ENCODE measurements around the gene COL26A1. TPM values are rescaled to one million over a fixed set of nuclear protein-coding genes. Genes with fewer than 3 reads are reported as not detected.

COL26A1 gene
- total and polyA plus RNA-seq, 4 donors = 0.05 to 4.7 (median 0.28) TPM

DNA sequence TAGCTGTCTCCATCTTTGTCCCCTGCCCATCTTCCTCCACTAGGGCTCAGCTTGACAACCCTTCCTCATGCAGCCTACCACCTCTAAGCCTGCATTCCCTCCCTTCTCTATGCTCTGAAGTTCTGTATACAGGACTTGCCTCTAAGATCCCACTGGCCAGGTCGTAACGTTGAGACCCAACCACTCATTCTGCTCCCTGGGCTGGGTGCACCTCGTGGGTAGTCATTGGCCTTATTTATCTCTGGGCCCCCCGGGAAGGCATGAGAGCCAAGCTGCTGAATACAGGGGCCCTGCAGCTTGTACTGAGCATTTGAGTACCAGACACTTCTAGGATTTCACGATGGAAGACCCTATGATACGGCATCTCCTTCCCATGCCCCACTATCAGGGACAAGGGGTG lies 235.3 kb downstream of the COL26A1 start:
- no peak for DNase-seq

GRCh38 chr7:101598422-101598985 lies 235.8 kb downstream of the COL26A1 start:
- H3K4me1 ChIP-seq (ENCODE audit: control insufficient read depth in 5 of 5, insufficient read depth in 5 of 5, low read length in 5 of 5) = peaks cover 0 to 16% (median 0%) of the 10 kb centered on the region in 5 donors
- WGBS, 2 donors = 71 to 81% methylated on average over 18 of the region's 18 CpGs
- H3K27ac ChIP-seq (ENCODE audit: low read depth in 1 of 2, low read length in 1 of 2) = peak overlapping the region in 1 of 2 donors; percentile 28
- H3K4me3 ChIP-seq = no peak overlapping the region
- peak overlapping the region in 1 of 2 donors; percentile 19 for H3K9ac ChIP-seq (ENCODE audit: insufficient read depth in 1 of 2, low read length in 2 of 2)
- ATAC-seq (ENCODE audit: insufficient read depth, low FRiP score) (peak; percentile 58), DNase-seq (peak; percentile 69 to 88 (median 87))
- H3K36me3 ChIP-seq (ENCODE audit: control insufficient read depth in 4 of 4, insufficient read depth in 4 of 4, low read length in 4 of 4) = no peaks in the 10 kb centered on the region
- TF ChIP-seq, protein P1, sequence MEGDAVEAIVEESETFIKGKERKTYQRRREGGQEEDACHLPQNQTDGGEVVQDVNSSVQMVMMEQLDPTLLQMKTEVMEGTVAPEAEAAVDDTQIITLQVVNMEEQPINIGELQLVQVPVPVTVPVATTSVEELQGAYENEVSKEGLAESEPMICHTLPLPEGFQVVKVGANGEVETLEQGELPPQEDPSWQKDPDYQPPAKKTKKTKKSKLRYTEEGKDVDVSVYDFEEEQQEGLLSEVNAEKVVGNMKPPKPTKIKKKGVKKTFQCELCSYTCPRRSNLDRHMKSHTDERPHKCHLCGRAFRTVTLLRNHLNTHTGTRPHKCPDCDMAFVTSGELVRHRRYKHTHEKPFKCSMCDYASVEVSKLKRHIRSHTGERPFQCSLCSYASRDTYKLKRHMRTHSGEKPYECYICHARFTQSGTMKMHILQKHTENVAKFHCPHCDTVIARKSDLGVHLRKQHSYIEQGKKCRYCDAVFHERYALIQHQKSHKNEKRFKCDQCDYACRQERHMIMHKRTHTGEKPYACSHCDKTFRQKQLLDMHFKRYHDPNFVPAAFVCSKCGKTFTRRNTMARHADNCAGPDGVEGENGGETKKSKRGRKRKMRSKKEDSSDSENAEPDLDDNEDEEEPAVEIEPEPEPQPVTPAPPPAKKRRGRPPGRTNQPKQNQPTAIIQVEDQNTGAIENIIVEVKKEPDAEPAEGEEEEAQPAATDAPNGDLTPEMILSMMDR (IDR thresholded peaks at IDR 0.05; ENCODE audit: control extremely low read depth, extremely low read depth) = no peak
- no peaks in the 10 kb centered on the region for H3K9me3 ChIP-seq (ENCODE audit: control insufficient read depth in 4 of 4, insufficient read depth in 3 of 4, low read length in 3 of 4)
- H3K27me3 ChIP-seq (ENCODE audit: control insufficient read depth in 3 of 3, insufficient read depth in 3 of 3, low read length in 2 of 3) = no peaks in the 10 kb centered on the region

More for the DNA sequence above, 235.3 kb downstream of the COL26A1 start:
- 75 to 79% methylated on average over 6 of the region's 6 CpGs for WGBS, 2 donors
- no peaks in the 10 kb centered on the region for H3K36me3 ChIP-seq (ENCODE audit: control insufficient read depth in 4 of 4, insufficient read depth in 4 of 4, low read length in 4 of 4)
- no peaks in the 10 kb centered on the region for H3K9me3 ChIP-seq (ENCODE audit: control insufficient read depth in 4 of 4, insufficient read depth in 3 of 4, low read length in 3 of 4)
- H3K27me3 ChIP-seq (ENCODE audit: control insufficient read depth in 3 of 3, insufficient read depth in 3 of 3, low read length in 2 of 3) = no peaks in the 10 kb centered on the region
- H3K27ac ChIP-seq (ENCODE audit: low read depth in 1 of 2, low read length in 1 of 2) = no peak overlapping the region
- peak overlapping the region in 1 of 2 donors; percentile 13 for H3K9ac ChIP-seq (ENCODE audit: insufficient read depth in 1 of 2, low read length in 2 of 2)
- no peak for ATAC-seq (ENCODE audit: insufficient read depth, low FRiP score)
- no peak overlapping the region for H3K4me3 ChIP-seq
- H3K4me1 ChIP-seq (ENCODE audit: control insufficient read depth in 5 of 5, insufficient read depth in 5 of 5, low read length in 5 of 5) = peaks cover 0 to 15% (median 0%) of the 10 kb centered on the region in 5 donors
- TF ChIP-seq, protein P1 (IDR thresholded peaks at IDR 0.05; ENCODE audit: control extremely low read depth, extremely low read depth) = no peak

GRCh38 chr7:101598986-101599771 lies 236.5 kb downstream of the COL26A1 start:
- peak overlapping the region in 1 of 2 donors; percentile 19 for H3K9ac ChIP-seq (ENCODE audit: insufficient read depth in 1 of 2, low read length in 2 of 2)
- TF ChIP-seq, protein P1 (IDR thresholded peaks at IDR 0.05; ENCODE audit: control extremely low read depth, extremely low read depth) = no peak
- no peak for DNase-seq

More at GRCh38 chr7:101598986-101599771, 236.5 kb downstream of the COL26A1 start:
- Histone ChIP-seq H3K36me3 (ENCODE audit: control insufficient read depth in 4 of 4, insufficient read depth in 4 of 4, low read length in 4 of 4) (no peaks in the 10 kb centered on the region), H3K27me3 (ENCODE audit: control insufficient read depth in 3 of 3, insufficient read depth in 3 of 3, low read length in 2 of 3) (no peaks in the 10 kb centered on the region), H3K4me3 (no peak overlapping the region), H3K4me1 (ENCODE audit: control insufficient read depth in 5 of 5, insufficient read depth in 5 of 5, low read length in 5 of 5) (peaks cover 0 to 16% (median 0%) of the 10 kb centered on the region in 5 donors), H3K9me3 (ENCODE audit: control insufficient read depth in 4 of 4, insufficient read depth in 3 of 4, low read length in 3 of 4) (no peaks in the 10 kb centered on the region), H3K27ac (ENCODE audit: low read depth in 1 of 2, low read length in 1 of 2) (peak overlapping the region in 1 of 2 donors; percentile 28)
- 81 to 84% methylated on average over 16 of the region's 16 CpGs for whole genome bisulfite sequencing, 2 donors
- ATAC-seq (ENCODE audit: insufficient read depth, low FRiP score) = no peak
